ENCODE measurements around the gene MYO5B.

The MYO5B gene

GRCh38 chr18:50188652-50189051, 6.3 kb downstream of the MYO5B start:
- no peak for DNase-seq

GRCh38 chr18:50187659-50188058, 7.3 kb downstream of the MYO5B start:
- no peak for DNase-seq

GRCh38 chr18:50186385-50186784, 8.6 kb downstream of the MYO5B start:
- no peak for DNase-seq

- no peak for DNase-seq
Observed at GRCh38 chr18:50183556-50183955, 11.4 kb downstream of the MYO5B start.

GRCh38 chr18:50182511-50182910, 12.4 kb downstream of the MYO5B start:
- no peak for DNase-seq

GRCh38 chr18:50181590-50181989, 13.4 kb downstream of the MYO5B start:
- DNase-seq, result no peak

- DNase-seq, result no peak
Observed at GRCh38 chr18:50179465-50179864, 15.5 kb downstream of the MYO5B start.

GRCh38 chr18:50177294-50177992, 17.5 kb downstream of the MYO5B start:
- no peak for DNase-seq

GRCh38 chr18:50172367-50172766, 22.6 kb downstream of the MYO5B start:
- no peak for DNase-seq

- DNase-seq, result no peak
Observed at GRCh38 chr18:50171406-50171805, 23.5 kb downstream of the MYO5B start.

GRCh38 chr18:50170004-50170403, 24.9 kb downstream of the MYO5B start:
- no peak for DNase-seq

GRCh38 chr18:50169149-50169548, 25.8 kb downstream of the MYO5B start:
- no peak for DNase-seq

- DNase-seq, result no peak
Observed at GRCh38 chr18:50167966-50168365, 27.0 kb downstream of the MYO5B start.

- DNase-seq, result no peak
Observed at GRCh38 chr18:50166901-50167300, 28.0 kb downstream of the MYO5B start.

- no peak for DNase-seq
Observed at GRCh38 chr18:50163505-50163904, 31.4 kb downstream of the MYO5B start.

- DNase-seq, result no peak
Observed at GRCh38 chr18:50162486-50163304, 32.3 kb downstream of the MYO5B start.

GRCh38 chr18:50161597-50162205, 33.2 kb downstream of the MYO5B start:
- DNase-seq, result no peak

- DNase-seq, result no peak
Observed at GRCh38 chr18:50159654-50160046, 35.3 kb downstream of the MYO5B start.

GRCh38 chr18:50158866-50159653, 35.9 kb downstream of the MYO5B start:
- no peak for DNase-seq

- DNase-seq, result no peak
Observed at GRCh38 chr18:50155406-50155805, 39.5 kb downstream of the MYO5B start.

- DNase-seq, result no peak
Observed at GRCh38 chr18:50154420-50154819, 40.5 kb downstream of the MYO5B start.

GRCh38 chr18:50152900-50153299, 42.0 kb downstream of the MYO5B start:
- DNase-seq, result no peak

- no peak for DNase-seq
Observed at GRCh38 chr18:50151926-50152325, 43.0 kb downstream of the MYO5B start.

Data from CD4-positive, alpha-beta T cell treated with Interleukin-17A for 4 hours (primary cell).